Measurements from ENCODE around the gene NKX2-1.
"Not testable (repeated sequence)": the region's sequence is repeated elsewhere in the genome, so short reads cannot be mapped to it uniquely, and the experiment has no call there.

NKX2-1 gene

DNA sequence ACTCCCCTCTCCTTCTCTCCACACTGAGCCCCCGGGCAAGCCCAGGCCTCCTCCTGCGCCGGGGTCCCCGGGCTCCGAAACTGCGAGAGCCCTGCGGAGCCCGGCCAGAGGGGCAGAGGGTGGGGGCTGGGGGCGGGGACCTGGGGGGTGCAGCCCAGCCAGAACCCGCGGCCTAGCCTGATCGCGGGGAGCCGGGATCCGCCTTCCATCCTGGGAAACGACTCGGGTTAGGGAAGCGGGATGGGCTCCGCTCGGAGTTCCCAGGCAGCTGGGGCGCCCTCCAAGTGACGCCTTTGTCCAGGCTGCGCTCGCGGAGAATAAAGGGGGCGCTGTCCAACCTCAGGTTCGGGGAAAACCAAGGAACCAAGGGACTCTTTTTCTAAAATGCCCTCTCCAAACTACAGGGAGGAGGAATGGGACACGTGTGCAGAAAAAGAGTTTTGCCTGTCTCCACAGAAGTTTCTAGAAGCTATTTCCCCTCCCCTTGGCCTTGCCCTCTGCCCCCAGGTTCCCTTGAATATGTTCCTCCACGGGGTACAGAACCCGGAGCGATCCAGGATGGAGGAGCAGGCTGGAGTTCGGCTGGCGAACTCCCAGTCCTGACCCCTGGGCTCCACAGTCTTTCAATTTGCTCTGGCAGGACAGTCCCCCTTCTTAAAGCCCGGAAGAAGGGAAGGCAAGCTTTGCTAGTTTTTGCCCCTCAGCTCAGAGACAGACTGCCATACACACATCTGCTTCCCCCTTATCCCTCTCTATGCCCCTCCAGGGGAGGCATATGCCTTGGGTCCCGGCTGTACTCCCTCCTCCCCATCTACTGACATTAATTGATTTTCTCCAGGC, 13.9 kb downstream of the NKX2-1 start:
- DNase-seq (ENCODE audit: low read depth, low spot score): no peak

DNA sequence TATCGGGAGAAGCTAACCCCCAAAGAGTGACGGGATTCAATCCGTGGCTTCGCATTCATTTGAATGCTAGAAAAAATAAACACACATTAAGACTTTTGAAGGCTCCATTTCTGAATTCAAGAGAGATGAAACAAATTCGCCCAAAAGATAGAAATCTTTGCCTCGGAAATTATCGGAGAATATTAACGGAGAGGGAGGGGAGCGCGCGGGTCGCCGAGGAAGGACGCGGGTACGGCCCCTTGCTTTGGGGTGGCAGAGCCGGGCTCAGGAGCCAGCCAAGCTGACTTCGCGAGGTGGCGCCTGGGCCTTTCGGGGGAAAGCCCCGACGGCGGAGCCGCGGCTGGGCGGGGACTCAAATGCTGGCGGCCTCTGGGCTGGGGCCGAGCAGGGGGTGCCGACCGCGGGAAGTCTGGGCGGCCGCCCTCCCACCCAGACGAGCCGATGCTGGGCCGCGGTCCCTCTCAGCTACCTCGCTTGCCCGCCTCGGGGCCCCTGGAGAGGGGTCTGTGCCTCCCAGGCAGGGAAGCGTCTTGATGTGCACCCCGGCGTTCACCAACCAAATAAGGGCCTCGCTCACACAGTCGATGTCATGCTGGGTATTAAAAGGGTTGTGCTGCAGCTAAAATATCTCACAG, 14.7 kb downstream of the NKX2-1 start:
- peak; percentile 19 for DNase-seq (ENCODE audit: low read depth, low spot score)

DNA sequence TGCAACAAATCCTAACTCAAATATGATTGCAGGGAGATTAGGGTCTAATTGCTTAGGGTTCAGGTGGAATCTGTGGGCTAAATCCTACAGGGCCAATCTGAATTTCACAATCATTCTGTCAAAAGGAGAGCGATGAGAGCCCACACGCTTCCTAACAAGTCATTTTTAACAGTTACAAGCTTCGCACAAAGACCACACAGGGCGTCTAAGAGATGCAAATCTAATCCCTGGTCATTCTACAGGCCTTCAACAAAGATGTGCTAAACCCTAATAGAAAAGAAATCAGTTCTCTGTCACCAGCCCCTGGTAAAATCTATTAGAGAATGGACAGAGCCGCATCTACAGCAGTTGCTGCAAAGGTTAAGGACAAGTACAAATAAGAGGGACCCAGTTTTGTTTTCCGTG, 15.3 kb downstream of the NKX2-1 start:
- DNase-seq (ENCODE audit: low read depth, low spot score): peak; percentile 53

DNA sequence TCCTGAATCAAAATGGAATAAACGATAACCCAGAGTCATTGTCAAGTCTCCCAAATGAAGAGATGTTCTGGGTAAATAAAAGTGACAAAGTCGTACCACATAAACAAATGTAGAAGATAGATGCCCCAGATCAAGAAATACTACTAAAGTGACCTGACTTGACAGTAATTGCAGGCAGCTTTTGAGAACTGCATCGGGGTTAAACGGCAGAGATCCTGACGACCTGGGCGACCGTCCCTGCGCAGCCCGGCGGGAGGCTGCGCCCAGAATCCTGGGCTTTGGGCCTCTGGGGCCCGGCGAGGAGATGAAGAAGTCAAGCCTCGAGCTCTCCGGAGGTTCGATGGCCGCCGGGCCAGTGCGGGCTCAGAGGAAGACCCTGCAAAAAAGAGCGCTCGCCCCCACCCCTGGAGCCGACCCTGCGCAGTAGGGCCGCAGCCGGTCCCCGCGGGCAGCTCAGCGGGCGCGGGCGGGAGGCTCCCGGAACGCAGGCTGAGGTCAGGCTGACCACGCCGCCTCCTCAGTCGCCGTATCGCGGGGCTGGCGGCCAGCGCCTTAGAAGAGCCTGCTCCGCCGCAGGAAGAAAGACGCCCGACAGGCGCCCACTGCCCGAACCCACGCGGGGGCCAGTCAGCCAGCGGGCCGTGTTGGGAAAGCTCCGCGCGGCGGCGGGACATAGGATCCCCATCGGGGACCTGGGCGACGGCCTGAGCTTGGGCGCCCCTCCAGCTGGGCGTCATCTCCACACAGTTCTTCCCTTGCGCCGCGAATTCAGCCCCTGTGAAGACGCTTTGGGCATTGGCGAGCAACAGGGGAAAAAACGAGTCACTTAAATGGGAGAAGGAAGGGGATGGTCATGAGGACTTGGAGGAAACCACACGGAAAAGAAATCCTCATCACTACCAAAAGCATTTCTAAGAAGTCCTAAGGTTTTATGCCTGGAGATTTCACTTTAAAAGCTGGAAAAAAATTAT, 16.0 kb downstream of the NKX2-1 start:
- DNase-seq (ENCODE audit: low read depth, low spot score): peak; percentile 37

DNA sequence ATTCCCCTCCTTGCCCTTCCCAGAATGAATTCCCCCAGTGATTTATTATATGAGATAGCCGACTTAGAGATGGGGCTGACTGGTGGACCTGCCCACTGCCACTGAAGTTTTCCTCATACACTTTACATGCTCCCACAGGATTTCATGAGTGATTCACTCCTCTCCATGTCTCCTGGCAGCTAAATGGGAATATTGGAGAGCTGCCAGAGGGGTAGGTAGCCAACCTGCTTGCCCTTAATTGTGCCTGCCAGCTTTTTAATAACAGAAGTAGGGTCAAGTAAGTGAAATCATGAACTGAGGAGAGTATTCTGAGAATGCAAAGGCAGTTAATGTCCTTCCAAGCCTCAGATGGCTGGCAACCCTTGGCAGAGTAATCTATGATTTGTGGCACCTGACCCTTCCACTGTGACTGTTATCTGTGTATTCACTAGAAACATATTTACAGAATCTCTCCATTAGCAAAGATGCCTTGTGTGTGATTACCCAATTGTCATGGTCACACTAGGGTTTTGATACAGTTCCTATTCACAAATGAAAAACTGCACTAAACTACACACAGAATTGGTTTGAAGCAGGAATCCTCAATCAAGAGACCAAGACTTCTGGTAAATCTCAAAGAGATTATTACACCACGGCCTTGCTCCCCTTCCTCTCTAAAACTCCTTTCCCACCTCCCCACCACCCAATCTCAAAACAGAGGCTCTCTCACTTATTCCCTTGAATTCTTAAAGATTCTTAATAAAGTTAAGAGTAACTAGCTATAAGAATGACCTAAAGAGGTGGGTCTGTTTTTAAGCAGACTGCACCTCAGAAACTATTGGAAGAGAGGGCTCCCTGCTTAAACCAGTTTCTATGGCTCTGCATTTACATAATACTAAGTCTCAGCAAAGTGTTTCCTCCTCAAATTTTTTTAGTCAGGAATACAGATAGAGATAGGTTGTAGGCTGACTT, 17.2 kb downstream of the NKX2-1 start:
- no peak for DNase-seq (ENCODE audit: low read depth, low spot score)

DNA sequence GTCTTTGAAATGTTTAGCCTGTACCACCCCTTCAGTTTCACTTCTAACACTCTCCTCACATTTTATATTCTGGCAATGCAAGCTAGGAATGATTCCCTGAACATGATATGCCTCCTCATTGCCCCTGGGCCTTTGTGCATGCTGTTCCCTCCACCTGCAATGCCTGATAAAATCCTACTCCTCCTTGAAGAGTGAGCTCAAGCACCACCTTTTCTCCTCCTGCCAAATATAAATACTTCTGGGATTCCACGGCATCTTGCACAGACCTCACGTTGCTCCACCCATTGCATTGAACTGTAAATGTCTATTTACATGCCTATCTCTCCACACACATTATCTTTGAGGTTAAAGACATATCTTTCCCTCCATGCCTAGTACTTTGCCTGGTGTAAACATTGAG, 21.1 kb downstream of the NKX2-1 start:
- DNase-seq (ENCODE audit: low read depth, low spot score): no peak

DNA sequence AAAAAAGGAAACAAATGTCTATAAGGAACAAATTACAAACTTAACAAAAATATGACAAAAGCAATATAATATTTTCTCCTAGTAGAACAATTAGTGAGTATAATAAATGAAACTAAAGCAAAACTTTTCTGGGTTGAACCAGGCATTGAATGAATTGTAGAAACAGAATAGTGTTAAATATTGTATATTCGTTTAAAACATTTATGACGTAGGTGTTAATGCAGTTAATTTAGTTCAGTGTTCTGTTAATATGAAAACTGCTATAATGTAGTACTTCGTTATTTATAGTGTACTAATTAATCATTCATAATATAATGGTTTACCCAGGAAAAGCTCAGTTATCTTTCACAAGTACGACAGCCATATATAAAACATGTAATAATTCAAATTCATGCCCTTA, 23.7 kb downstream of the NKX2-1 start:
- no peak for DNase-seq (ENCODE audit: low read depth, low spot score)

DNA sequence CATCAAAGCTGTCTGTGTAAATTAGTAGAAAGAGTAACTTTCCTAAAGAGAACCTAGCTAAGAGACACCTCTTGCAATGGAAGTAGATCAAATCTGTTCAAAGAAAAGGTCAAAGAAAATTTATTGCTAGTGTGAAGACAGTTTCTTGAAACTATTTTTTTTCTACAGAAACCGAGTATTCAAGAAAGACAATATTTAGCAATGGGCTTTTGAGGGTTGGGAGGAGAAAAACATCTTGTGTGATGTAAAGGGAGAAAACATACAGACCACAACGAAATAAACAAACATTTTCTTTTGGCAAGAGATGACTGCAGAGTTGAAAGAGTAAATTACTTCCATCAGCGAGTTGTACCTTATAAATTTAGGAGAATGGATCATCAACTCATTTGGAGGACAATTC, 24.4 kb downstream of the NKX2-1 start:
- DNase-seq (ENCODE audit: low read depth, low spot score): no peak

DNA sequence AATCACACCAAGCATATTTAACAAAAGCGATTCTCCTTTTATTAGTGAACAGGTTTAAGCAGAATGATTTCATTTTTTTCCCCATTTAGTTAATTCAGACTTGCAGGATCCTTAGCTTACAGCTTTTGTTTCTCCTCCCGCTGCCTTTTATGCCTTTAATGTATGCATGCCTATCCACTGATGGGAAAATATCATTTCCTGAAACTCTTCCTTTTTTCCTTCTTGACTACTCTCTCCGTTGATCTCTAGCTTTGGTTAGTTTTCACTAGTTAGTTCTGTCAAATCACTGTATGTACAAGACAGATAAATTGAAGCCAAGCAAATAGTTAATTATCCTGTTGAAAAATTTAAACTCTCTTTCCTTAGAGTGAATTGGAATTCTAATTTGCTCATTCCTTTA, 26.3 kb downstream of the NKX2-1 start:
- no peak for DNase-seq (ENCODE audit: low read depth, low spot score)

DNA sequence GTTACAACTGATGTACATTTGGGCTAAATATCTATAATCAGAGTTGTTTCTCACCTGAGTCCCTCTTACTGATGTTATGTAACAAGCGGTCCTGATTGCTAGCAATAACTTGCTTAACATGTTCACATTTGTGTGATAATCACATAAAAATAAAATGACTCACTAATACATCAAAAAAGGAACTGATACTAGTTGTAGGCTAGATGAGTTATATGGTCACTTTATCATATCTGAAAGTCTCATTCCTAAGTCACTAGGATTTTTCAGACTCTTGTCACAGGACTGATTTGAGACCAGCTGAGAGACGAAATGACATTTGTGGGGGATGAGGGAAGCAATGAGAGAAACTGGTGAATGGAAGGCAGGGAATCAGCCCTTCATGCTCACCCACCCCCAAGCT, 34.3 kb downstream of the NKX2-1 start:
- no peak for DNase-seq (ENCODE audit: low read depth, low spot score)

DNA sequence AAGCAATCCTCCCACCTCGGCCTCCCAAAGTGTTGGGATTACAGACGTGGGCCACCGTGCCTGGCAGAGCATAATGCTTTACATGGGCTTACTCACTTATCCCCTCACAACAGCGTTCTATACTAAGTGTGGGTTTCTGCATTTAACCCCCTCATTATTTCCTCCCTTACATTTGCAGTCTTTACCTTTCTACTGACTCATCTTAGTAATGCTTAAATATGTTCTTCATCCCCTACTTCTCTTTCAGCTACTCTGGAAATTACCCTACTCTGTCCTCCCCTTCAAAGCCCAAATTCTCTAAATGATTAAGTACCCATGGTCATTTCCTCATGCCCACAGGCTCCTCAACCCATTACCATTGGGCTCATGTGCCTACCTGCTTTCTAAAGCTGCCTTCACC, 40.7 kb downstream of the NKX2-1 start:
- DNase-seq (ENCODE audit: low read depth, low spot score): no peak

DNA sequence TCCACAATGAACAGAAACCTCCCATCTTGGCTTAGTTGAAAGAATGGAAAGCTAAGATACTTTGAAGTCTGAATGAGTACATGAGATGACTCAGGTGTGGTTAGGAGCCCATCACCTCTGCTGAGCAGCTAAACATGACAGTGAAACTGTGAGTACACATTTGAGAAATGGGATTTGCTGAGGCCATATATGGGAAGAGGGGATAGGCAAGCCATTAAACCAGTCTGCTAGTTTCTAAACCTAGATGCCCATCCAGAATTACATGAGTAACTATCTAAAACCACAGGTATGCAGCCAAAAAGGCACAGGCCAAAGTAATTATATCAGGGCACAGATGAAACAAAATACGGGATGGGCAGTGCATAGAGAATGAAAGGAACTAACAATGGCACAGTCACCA, 41.2 kb downstream of the NKX2-1 start:
- no peak for DNase-seq (ENCODE audit: low read depth, low spot score)

DNA sequence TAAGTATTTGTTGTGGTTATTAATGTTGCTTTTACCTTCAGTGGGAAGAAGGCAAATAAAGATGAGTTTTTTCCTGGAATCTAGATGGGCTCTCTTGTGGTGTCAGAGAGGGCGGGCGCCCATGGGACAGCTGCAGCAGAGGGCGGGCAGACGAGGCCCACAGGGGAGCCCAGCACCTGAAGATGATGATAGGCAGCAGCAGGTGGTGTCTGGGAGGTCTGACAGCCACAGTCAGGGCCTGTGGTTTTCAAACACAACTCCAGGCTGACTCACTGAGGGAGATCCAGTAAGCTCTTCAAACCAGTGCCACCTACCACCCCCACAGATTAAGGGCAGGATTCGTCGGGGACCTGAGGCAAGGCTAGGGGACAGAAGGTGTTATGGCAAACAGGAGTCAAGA, 42.8 kb downstream of the NKX2-1 start:
- no peak for DNase-seq (ENCODE audit: low read depth, low spot score)

DNA sequence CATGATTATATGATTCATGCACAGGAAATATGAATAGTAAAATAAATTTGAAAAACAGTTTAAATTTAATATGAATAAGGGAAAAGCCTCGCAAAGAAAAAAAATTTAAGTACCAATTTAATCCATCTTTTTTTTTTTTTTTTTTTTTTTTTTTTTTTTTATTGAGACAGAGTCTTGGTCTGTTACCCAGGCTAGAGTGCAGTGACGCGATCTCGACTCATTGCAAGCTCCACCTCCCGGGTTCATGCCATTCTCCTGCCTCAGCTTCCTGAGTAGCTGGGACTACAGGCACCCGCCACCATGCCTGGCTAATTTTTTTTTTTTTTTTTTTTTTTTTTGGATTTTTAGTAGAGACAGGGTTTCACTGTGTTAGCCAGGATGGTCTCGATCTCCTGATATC, 44.0 kb downstream of the NKX2-1 start:
- DNase-seq (ENCODE audit: low read depth, low spot score): not testable (repeated sequence)

DNA sequence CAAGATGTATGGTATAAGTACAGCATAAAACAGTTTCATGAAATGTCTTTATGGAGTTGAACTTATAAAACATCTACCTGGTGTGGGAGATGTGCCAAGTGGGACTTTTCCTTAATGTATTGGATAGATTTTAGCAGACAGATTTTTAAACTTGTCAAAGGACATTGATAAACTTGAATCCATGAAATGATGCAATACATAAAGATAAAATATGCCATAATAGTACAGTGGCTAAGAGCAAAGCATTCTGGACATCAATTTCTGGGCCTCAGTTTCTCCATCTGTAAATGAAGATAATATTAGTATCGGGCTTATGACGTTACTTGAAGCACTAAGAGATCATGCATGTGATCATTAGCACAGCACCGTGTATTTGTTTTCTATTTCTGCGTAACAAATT, 45.4 kb downstream of the NKX2-1 start:
- DNase-seq (ENCODE audit: low read depth, low spot score): no peak

DNA sequence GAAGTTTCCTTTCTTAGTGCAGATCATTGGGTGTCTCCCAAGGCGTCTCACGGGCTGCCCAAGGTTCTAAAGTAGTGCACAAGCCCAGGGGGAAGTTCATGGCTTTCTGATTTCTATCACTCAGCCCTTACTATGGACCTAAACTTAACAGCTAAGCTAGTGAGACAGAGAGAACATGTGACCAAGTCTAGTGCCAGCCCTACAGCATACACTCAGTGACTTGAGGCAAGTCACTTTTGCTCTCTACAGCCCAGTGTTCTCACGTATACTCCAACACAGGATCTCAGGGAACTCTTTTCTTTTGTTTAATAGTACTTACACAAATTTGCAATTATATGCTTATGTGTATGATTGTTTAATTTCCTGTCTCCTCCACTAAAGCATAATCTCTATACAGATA, 48.6 kb downstream of the NKX2-1 start:
- no peak for DNase-seq (ENCODE audit: low read depth, low spot score)

DNA sequence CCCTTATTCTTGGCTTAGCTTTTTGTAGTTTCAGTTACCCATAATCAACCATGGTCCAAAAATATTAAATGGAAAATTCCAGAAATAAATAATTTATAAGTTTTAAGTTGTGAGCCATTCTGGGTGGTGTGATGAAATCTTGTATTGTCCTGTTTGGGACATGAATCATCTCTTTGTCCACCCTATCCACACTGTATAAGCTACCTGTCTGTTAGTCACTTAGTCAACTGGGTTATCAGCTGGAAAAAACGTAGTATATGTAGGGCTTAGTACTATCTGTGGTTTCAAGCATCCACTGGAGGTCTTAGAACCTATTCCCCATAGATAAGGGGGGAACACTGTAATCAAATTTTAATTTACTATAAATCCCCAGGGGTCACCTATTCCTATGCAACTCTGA, 52.7 kb downstream of the NKX2-1 start:
- DNase-seq (ENCODE audit: low read depth, low spot score): no peak
